A549 (cell line): ENCODE measurements around the gene ANKRD16. TPM values are rescaled to one million over a fixed set of nuclear protein-coding genes. Genes with fewer than 3 reads are reported as not detected.

Experiments used
- ATAC-seq, 2 experiments: fragments of 200-7000 bp in 1 of 2; fragments of >200 bp in 1 of 2; cut with Nextera tagmentation in 1 of 2; cut with Tn5 transposase in 1 of 2; 3 replicates each; pipeline versions ENCODE4 v1.8.0 to v1.9.1; 2018 to 2020; ENCODE audit warnings: mild to moderate bottlenecking in 1 of 2, moderate library complexity in 1 of 2
- CTCF ChIA-PET: fragments of 300-600 bp; sonication (Branson Sonifier 250); formaldehyde crosslinking; extraction: SDS; loops from one replicate; lab custom pipeline; 2021; ENCODE audit warnings: antibody characterized with exemption, inconsistent platforms; lab: Yijun Ruan, JAX
- POLR2A ChIA-PET: fragments of 350-600 bp; formaldehyde crosslinking; extraction: SDS; loops from one replicate; lab custom pipeline; 2021; ENCODE audit warnings: antibody characterized with exemption, inconsistent platforms; lab: Yijun Ruan, JAX
- DNase-seq, 2 experiments: peaks; one replicate each; pipeline versions ENCODE4 v3.0.0 to v3.0.0-alpha.2; 2011 to 2016; ENCODE audit warnings: low read depth in 1 of 2, low spot score in 1 of 2
- FAIRE-seq: peaks from 2 replicates; lab custom pipeline; 2011; peaks lifted over from hg19 to GRCh38; lab: Jason Lieb, UNC
- H3K27ac ChIP-seq, 2 experiments: fragments of >200 bp; sonication (Bioruptor Twin); formaldehyde crosslinking; 3 replicates each; pipeline ENCODE4 v1.5.1; 2016 to 2017
- H3K4me1 ChIP-seq: fragments of >200 bp; sonication (Bioruptor Twin); formaldehyde crosslinking; 3 replicates; pipeline ENCODE4 v1.6.1; 2016
- H3K4me2 ChIP-seq: fragments of >200 bp; sonication (Bioruptor Twin); formaldehyde crosslinking; 3 replicates; pipeline ENCODE4 v1.6.1; 2016
- H3K4me3 ChIP-seq: fragments of >200 bp; sonication (Bioruptor Twin); formaldehyde crosslinking; 3 replicates; pipeline ENCODE4 v1.5.1; 2016
- H3K9me3 ChIP-seq: fragments of >200 bp; sonication (Bioruptor Twin); formaldehyde crosslinking; 3 replicates; pipeline ENCODE4 v1.6.1; 2016
- ATOH8 ChIP-seq: fragments of 250-450 bp; sonication (Bioruptor Pico); IDR thresholded peaks from 2 replicates; pipeline ENCODE4 v1.5.0; 2020; ENCODE audit warnings: low read depth, mild to moderate bottlenecking, moderate library complexity
- BCL3 ChIP-seq: fragments of >200 bp; sonication (Bioruptor Twin); formaldehyde crosslinking; IDR thresholded peaks from 3 replicates; pipeline ENCODE4 v1.6.1; 2016
- CBX2 ChIP-seq: fragments of 200-600 bp; sonication (generic); IDR thresholded peaks from 2 replicates; pipeline ENCODE4 v1.6.1; 2016; ENCODE audit warnings: low read depth, mild to moderate bottlenecking, borderline replicate concordance
- CTCF ChIP-seq: fragments of >200 bp; sonication (Bioruptor Twin); formaldehyde crosslinking; IDR thresholded peaks from 3 replicates; pipeline ENCODE4 v1.5.1; 2016
- E2F6 ChIP-seq: IDR thresholded peaks from 2 replicates; pipeline ENCODE4 v1.6.1; 2012; ENCODE audit warnings: low read depth, borderline replicate concordance
- ELK1 ChIP-seq: fragments of 150-350 bp; IDR thresholded peaks from 2 replicates; pipeline ENCODE4 v1.6.1; 2014; ENCODE audit warnings: low read depth, mild to moderate bottlenecking, low read length
- EP300 ChIP-seq, 2 experiments: fragments of >200 bp; sonication (Bioruptor Twin); formaldehyde crosslinking; IDR thresholded peaks; 2 replicates in 1 of 2; 3 replicates in 1 of 2; pipeline ENCODE4 v1.6.1; 2016 to 2017
- ESRRA ChIP-seq: fragments of 150-350 bp; IDR thresholded peaks from 2 replicates; pipeline ENCODE4 v1.6.1; 2014; ENCODE audit warnings: mild to moderate bottlenecking, low read length, borderline replicate concordance
- HEYL ChIP-seq: fragments of 250-450 bp; sonication (Bioruptor Pico); IDR thresholded peaks from 2 replicates; pipeline ENCODE4 v1.8.0; 2021; ENCODE audit warnings: mild to moderate bottlenecking, moderate library complexity
- HMGXB4 ChIP-seq: fragments of 250-450 bp; sonication (Bioruptor Pico); IDR thresholded peaks from 2 replicates; pipeline ENCODE4 v1.5.0; 2021; ENCODE audit warnings: mild to moderate bottlenecking, moderate library complexity, borderline replicate concordance
- HOXB13 ChIP-seq: fragments of 250-450 bp; sonication (Bioruptor Pico); IDR thresholded peaks from 2 replicates; pipeline ENCODE4 v1.5.0; 2020; ENCODE audit warnings: low read depth, mild to moderate bottlenecking, moderate library complexity
- JUNB ChIP-seq: fragments of >200 bp; sonication (Bioruptor Twin); formaldehyde crosslinking; IDR thresholded peaks from 2 replicates; pipeline ENCODE4 v1.6.1; 2016
- KDM1A ChIP-seq: fragments of 200-600 bp; sonication (generic); IDR thresholded peaks from 2 replicates; pipeline ENCODE4 v1.6.1; 2016; ENCODE audit warnings: low read depth, mild to moderate bottlenecking
- KDM5A ChIP-seq: fragments of 200-600 bp; sonication (generic); IDR thresholded peaks from 2 replicates; pipeline ENCODE4 v1.6.1; 2016; ENCODE audit warnings: antibody characterized with exemption, mild to moderate bottlenecking
- NFE2L2 ChIP-seq: fragments of 150-350 bp; conservative IDR thresholded peaks from 2 replicates; pipeline ENCODE4 v1.6.1; 2014; ENCODE audit warnings: low read length
- NPAS2 ChIP-seq: fragments of 250-450 bp; sonication (Bioruptor Pico); IDR thresholded peaks from 2 replicates; pipeline ENCODE4 v1.8.0; 2022; ENCODE audit warnings: mild to moderate bottlenecking, moderate library complexity, borderline replicate concordance
- NR3C1 ChIP-seq: fragments of >200 bp; sonication (Bioruptor Twin); formaldehyde crosslinking; IDR thresholded peaks from 3 replicates; pipeline ENCODE4 v1.6.1; 2017
- PBX3 ChIP-seq: IDR thresholded peaks from 2 replicates; pipeline ENCODE4 v1.6.1; 2012
- PHF8 ChIP-seq: fragments of 200-600 bp; sonication (generic); IDR thresholded peaks from 2 replicates; pipeline ENCODE4 v1.6.1; 2016; ENCODE audit warnings: low read depth, mild to moderate bottlenecking, antibody characterized with exemption, moderate library complexity, borderline replicate concordance
- RCOR1 ChIP-seq: fragments of 150-350 bp; IDR thresholded peaks from 2 replicates; pipeline ENCODE4 v1.6.1; 2014; ENCODE audit warnings: antibody characterized with exemption, low read length, low read depth
- RFX5 ChIP-seq: fragments of 450-650 bp; IDR thresholded peaks from 2 replicates; pipeline ENCODE4 v1.7.1; 2014; ENCODE audit warnings: antibody characterized with exemption, mild to moderate bottlenecking, moderate library complexity
- SMC3 ChIP-seq: fragments of >200 bp; sonication (Bioruptor Twin); formaldehyde crosslinking; IDR thresholded peaks from 3 replicates; pipeline ENCODE4 v1.6.1; 2018; ENCODE audit warnings: inconsistent platforms
- TFCP2L1 ChIP-seq: fragments of 250-450 bp; sonication (Bioruptor Pico); IDR thresholded peaks from 2 replicates; pipeline ENCODE4 v1.5.0; 2021; ENCODE audit warnings: mild to moderate bottlenecking
- ZC3H11A ChIP-seq: fragments of 450-650 bp; IDR thresholded peaks from 2 replicates; pipeline ENCODE4 v1.6.1; 2014; ENCODE audit warnings: antibody characterized with exemption, mild to moderate bottlenecking
- ZFP36 ChIP-seq: fragments of 450-650 bp; IDR thresholded peaks from 2 replicates; pipeline ENCODE4 v1.6.1; 2014; ENCODE audit warnings: borderline replicate concordance; ENCODE audit not compliant: partially characterized antibody
- ZNF302 ChIP-seq: fragments of 250-450 bp; sonication (Bioruptor Pico); IDR thresholded peaks from 2 replicates; pipeline ENCODE4 v1.9.0; 2021; ENCODE audit warnings: inconsistent platforms, mild to moderate bottlenecking, moderate library complexity
- WGBS: methylation state at CpG from one replicate; pipeline ENCODE4 v1.1.6; 2017; ENCODE audit errors: missing lambda C conversion rate; 5-methylcytosine and 5-hydroxymethylcytosine counted together
- polyA plus RNA-seq, 4 experiments: library from polyadenylated mRNA; depleted of rRNA in 3 of 4; stranded (reverse); fragments of >200 nt; fragmentation: RNase III in 1 of 4; extraction: RNeasy Plus Mini Kit Qiagen cat#74134 plus additional on column Dnase treatment in 1 of 4; gene quantifications; 2 replicates in 3 of 4; 3 replicates in 1 of 4; pipeline ENCODE4 v1.2.3, GENCODE V29; 2011 to 2017

Gene ANKRD16
- polyA plus RNA-seq, 2 of the 4 experiments (the other 2 are of a cell fraction) = 7.3 to 8.9 TPM

- Histone ChIP-seq H3K27ac (no peak overlapping the region), H3K4me2 (no peak overlapping the region), H3K4me1 (peaks cover 10% of the 10 kb centered on the region), H3K9me3 (no peaks in the 10 kb centered on the region; the same call in 2 of the 3 replicates), H3K4me3 (no peak overlapping the region)
- TF ChIP-seq NPAS2 (CRISPR knock-in tag) = no peak
- TF ChIP-seq ELK1 = no peak
- TF ChIP-seq ZNF302 (CRISPR knock-in tag) = no peak
- no peak for TF ChIP-seq RFX5
- TF ChIP-seq PHF8 = no peak
- no peak for TF ChIP-seq NFE2L2
- TF ChIP-seq SMC3 = no peak
- TF ChIP-seq CTCF = no peak
- TF ChIP-seq HMGXB4 (CRISPR knock-in tag) = no peak
- no peak for TF ChIP-seq HOXB13 (CRISPR knock-in tag)
- no peak for TF ChIP-seq CBX2
- TF ChIP-seq ZFP36 = no peak
- TF ChIP-seq PBX3 = no peak
- TF ChIP-seq ESRRA = no peak
- no peak for TF ChIP-seq KDM1A
- no peak for TF ChIP-seq NR3C1
- no peak for TF ChIP-seq ATOH8 (CRISPR knock-in tag)
- no peak for TF ChIP-seq HEYL (CRISPR knock-in tag)
- CTCF ChIA-PET = interaction anchor here (0.9 to 1.0 kb wide), 3 partner anchors 21 to 264 kb away, joined by 3 to 4 read pairs (median 3); no protein-coding TSS in a partner anchor
- POLR2A ChIA-PET = no interaction called here
- ATAC-seq (no peak), DNase-seq (no peak), FAIRE-seq (no peak)
- WGBS = 100% methylated on average over 2 of the region's 2 CpGs
Observed at GRCh38 chr10:5893321-5893720, 3.6 kb upstream of the ANKRD16 start.

- Histone ChIP-seq H3K4me2 (no peak overlapping the region), H3K4me1 (peaks cover 23% of the 10 kb centered on the region), H3K9me3 (no peaks in the 10 kb centered on the region), H3K27ac (no peak overlapping the region), H3K4me3 (no peak overlapping the region)
- 90% methylated on average over 8 of the region's 8 CpGs for WGBS
- CTCF ChIA-PET = no interaction called here
- POLR2A ChIA-PET = no interaction called here
- ATAC-seq = no peak
- no peak for FAIRE-seq
- TF ChIP-seq BCL3 = no peak
- TF ChIP-seq ZC3H11A = no peak
- no peak for TF ChIP-seq EP300 (IDR thresholded peaks at IDR 0.05)
- no peak for TF ChIP-seq E2F6
- TF ChIP-seq HEYL (CRISPR knock-in tag) = no peak
- TF ChIP-seq KDM5A = no peak
- no peak for TF ChIP-seq ESRRA
- no peak for TF ChIP-seq RCOR1
- no peak for TF ChIP-seq RFX5
- no peak for TF ChIP-seq ZFP36
- no peak for TF ChIP-seq JUNB
- no peak for TF ChIP-seq TFCP2L1 (CRISPR knock-in tag)
- no peak for DNase-seq
Observed at GRCh38 chr10:5892007-5892406, 2.3 kb upstream of the ANKRD16 start.
